ENCODE measurements around the gene THSD4. TPM values are rescaled to one million over a fixed set of nuclear protein-coding genes. Genes with fewer than 3 reads are reported as not detected.

THSD4 gene
- total RNA-seq, 1 donor from 2014 or later, result 73.5 TPM

DNA sequence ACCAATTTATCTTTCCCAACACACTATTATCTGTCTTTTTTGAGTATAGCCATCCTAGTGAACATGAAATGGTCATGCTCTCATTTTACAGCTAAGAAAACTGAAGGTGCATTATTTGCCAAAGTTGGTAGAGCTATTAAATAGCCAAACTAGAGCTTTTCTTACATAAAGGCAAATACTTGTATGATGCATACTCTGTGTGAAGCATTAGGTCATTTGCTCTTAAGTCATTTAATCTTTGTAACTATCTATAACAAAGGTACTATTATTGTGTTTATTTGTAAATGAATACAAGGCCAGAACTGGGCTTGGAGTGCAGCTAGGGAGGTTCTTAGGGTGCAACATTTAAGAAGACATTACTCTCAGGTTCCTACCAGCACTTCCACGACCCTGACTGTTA, 123.7 kb downstream of the THSD4 start:
- TF ChIP-seq, protein P1, sequence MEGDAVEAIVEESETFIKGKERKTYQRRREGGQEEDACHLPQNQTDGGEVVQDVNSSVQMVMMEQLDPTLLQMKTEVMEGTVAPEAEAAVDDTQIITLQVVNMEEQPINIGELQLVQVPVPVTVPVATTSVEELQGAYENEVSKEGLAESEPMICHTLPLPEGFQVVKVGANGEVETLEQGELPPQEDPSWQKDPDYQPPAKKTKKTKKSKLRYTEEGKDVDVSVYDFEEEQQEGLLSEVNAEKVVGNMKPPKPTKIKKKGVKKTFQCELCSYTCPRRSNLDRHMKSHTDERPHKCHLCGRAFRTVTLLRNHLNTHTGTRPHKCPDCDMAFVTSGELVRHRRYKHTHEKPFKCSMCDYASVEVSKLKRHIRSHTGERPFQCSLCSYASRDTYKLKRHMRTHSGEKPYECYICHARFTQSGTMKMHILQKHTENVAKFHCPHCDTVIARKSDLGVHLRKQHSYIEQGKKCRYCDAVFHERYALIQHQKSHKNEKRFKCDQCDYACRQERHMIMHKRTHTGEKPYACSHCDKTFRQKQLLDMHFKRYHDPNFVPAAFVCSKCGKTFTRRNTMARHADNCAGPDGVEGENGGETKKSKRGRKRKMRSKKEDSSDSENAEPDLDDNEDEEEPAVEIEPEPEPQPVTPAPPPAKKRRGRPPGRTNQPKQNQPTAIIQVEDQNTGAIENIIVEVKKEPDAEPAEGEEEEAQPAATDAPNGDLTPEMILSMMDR (conservative IDR thresholded peaks at IDR 0.05; ENCODE audit: low read depth, low read length), result no peak
- DNase-seq (ENCODE audit: low read depth), result no peak
- H3K4me3 ChIP-seq (ENCODE audit: low read depth, low read length), result no peak overlapping the region

GRCh38 chr15:71239592-71240364, 124.5 kb downstream of the THSD4 start:
- no peak for DNase-seq (ENCODE audit: low read depth)
- TF ChIP-seq, protein P1 (conservative IDR thresholded peaks at IDR 0.05; ENCODE audit: low read depth, low read length), result no peak
- no peak overlapping the region for H3K4me3 ChIP-seq (ENCODE audit: low read depth, low read length)

GRCh38 chr15:71242292-71242691, 127.0 kb downstream of the THSD4 start:
- DNase-seq (ENCODE audit: low read depth), result no peak
- TF ChIP-seq, protein P1 (conservative IDR thresholded peaks at IDR 0.05; ENCODE audit: low read depth, low read length), result no peak
- no peak overlapping the region for H3K4me3 ChIP-seq (ENCODE audit: low read depth, low read length)

- TF ChIP-seq, protein P1 (conservative IDR thresholded peaks at IDR 0.05; ENCODE audit: low read depth, low read length), result no peak
- DNase-seq (ENCODE audit: low read depth), result no peak
- H3K4me3 ChIP-seq (ENCODE audit: low read depth, low read length), result no peak overlapping the region
These were observed 129.0 kb downstream of the THSD4 start for GRCh38 chr15:71244250-71244649.

DNA sequence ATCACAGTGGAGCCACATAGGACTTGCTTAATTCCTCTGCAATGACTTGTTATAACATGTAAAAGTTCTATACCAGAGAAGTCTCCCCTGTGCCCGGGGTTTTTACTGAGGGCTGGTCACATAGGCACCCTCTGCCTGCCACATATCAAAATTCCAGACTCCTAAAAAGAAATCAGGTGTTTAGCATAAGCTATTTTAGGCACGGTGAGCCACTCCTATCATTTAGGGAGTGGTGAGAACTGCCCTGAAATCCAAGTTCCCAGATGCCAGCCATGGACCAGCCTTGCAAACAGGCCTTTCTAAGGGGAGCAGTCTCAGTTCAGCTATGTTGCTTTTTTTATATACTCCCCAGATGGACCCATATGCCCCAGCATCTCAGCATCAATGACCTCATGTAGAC, 130.3 kb downstream of the THSD4 start:
- TF ChIP-seq, protein P1 (conservative IDR thresholded peaks at IDR 0.05; ENCODE audit: low read depth, low read length), result no peak
- DNase-seq (ENCODE audit: low read depth), result no peak
- H3K4me3 ChIP-seq (ENCODE audit: low read depth, low read length), result no peak overlapping the region

- DNase-seq (ENCODE audit: low read depth), result no peak
- no peak overlapping the region for H3K4me3 ChIP-seq (ENCODE audit: low read depth, low read length)
- TF ChIP-seq, protein P1 (conservative IDR thresholded peaks at IDR 0.05; ENCODE audit: low read depth, low read length), result no peak
These were observed 133.1 kb downstream of the THSD4 start for GRCh38 chr15:71248386-71248785.

GRCh38 chr15:71249986-71250385, 134.7 kb downstream of the THSD4 start:
- TF ChIP-seq, protein P1 (conservative IDR thresholded peaks at IDR 0.05; ENCODE audit: low read depth, low read length), result no peak
- DNase-seq (ENCODE audit: low read depth), result no peak
- H3K4me3 ChIP-seq (ENCODE audit: low read depth, low read length), result no peak overlapping the region

Measured in epithelial cell of proximal tubule (primary cell).